Stimulated activated CD4-positive, alpha-beta T cell treated with anti-CD3 and anti-CD28 coated beads, Interleukin-4, amount 100 ng/mL, for 1 hour (primary cell): Measurements from ENCODE around the gene NMT1.

Experiments
- DNase-seq: peaks from one replicate; pipeline ENCODE4 v3.0.0-alpha.2; 2020

NMT1 gene

DNA sequence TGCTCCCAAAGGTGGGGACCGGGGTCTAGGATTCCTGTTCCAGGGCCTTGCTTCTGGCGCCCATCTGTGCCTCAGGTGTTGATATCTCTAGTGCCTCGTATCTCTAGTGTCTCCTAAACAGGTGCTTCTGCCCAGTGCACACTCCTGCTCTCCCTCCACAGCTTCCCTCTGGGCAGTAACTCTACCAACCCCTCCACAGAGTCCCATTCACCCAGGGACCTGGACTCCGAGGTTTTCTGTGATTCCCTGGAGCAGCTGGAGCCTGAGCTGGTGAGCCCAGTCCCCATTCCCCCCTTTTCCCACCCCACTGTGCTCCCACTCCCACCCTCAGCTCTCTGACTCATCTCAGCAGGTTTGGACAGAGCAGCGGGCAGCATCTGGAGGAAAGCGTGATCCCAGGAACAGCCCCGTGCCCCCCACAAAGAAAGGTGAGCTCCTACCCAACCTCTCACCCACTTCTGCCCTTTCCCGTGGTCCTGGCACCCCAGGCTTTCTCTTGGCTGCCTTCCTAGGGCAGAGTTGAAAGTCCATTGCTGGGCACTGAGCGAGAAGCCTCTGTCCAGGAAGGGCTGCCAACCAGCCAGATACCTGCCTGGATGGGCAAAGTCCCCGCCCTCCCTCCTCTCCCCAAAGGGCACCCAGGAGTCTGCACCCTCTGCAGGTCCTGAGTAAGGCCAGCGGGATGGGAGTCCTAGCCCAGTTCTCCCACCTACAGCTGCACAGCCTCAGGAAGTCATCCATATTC, 76.6 kb downstream of the NMT1 start:
- no peak for DNase-seq

DNA sequence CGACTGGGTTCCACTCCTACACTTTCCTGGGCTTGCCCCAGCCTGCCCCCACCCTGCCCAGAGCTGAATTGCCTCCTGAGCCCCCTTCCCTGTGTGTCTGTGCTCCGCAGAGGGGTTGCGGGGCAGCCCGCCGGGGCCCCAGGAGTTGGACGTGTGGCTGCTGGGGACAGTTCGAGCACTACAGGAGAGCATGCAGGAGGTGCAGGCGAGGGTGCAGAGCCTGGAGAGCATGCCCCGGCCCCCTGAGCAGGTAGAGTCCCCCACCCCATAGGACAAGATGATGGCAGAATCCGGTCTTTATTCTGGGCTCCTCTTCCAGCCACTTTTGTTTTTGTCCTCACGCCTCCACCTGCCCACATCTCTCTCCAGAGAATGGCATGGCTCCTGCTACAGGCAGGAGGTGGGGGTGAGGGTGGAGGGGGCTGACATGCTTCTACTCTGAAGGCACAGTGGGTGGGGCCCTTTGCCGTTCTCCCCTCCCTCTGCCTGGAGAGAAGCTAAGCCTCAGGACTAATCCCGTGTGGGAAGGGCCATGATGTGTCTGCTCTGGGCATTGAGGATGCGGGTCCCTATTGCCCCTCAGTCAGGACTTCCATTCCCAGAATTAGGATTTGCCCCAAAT, 77.9 kb downstream of the NMT1 start:
- DNase-seq: no peak

DNA sequence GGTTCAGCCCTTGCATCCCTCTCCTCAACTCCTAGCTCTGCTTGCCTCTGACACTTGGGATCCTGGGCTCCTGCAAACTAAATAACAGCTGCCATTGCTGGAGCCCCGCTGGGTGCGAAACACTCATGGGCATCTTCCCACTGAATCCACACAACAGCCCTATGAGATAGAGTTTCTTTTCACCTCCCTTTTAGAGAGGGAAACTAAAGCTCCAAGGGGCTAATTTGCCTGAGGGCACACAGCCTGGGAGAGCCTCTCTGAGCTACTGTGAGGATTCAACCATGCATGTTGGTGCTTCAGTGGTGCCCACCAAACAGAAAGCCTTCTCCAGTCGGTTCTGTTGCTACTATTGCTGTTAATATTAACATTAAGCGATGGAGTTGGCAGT, 78.4 kb downstream of the NMT1 start:
- no peak for DNase-seq

DNA sequence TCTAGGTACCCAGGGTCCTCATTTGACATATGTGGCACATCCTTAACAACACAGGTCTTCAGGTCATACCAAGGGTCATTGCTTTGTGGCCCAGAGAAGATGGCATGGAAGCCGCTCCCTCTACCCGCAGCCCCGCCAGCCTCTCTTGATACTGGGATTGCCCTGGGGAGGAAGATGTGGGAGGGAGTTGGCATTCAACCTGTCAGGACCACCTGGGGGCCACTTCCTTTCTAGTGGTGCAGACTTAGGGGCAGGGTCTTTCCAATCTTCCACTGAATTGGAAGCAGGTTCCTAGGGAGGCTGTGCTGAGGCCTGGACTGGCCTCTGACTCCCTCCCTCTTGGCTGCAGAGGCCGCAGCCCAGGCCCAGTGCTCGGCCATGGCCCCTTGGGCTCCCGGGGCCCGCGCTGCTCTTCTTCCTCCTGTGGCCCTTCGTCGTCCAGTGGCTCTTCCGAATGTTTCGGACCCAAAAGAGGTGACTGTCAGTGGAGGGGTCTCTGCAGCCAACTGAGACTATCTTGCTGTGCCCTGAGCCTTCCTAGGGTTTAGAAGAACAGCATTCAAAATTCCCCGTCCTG, 82.1 kb downstream of the NMT1 start:
- DNase-seq: no peak

DNA sequence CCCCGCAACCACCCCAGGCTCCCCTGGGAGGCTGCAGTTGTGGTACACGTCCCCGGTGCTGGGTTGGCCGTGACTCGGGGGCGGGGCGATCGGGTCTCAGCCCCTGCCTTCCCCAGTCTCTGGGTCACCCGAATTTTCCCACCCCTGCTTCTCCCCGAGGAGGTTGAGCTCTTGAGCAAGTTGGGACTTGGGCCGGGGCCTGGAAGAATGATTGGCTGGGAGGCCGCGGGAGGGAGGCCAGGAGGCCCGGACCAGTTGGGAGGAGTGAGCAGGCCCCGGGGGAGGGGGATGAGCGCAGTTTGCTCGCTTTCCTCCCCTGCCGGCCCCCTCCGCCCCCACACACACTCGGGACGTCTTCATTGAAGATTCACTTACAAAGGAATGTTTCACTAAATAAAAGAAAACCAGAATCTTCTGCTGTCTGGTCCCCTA, 82.7 kb downstream of the NMT1 start:
- DNase-seq: peak; percentile 41

DNA sequence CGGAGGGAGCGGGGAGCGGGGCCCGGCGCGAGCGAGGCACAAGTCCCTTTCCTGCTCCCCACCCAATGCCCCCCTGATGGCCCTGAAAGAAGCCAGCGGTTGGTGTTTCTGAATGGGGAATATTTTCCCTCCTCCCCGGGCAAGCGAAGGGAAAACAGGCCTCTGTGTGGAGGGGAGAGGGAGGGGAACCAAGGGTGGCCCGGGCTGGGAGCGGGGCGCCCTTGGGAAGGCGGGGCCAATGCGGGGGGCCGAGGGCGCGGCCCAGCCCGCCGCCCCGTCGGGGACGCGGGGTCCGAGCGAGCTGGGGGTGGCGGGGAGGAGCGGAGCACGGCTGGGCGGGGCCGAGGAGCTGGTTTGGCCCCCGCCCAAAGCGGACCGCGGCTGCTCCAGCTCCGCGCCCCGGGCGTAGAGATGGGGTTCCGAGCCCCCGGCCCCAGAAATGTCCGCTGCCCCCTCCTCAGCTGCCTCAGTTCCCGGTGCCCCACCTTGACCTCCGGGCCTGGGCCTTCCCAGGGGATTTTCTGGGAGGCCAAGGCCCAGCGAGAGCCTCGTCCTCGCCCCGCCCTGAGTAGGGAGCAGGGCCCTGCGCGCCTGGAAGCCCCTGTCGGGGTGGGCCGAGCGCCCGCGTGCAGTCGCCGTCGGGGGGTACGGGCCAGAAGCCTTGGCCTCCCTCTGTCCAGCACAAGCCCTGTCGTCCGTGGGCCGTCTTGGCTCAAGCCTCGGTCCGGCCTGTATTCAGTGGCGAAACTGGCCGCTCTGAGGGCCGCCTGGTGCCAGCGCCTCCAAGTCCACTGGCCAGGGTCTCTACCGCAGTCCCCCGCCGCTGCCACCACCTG, 83.3 kb downstream of the NMT1 start:
- peak; percentile 36 for DNase-seq

DNA sequence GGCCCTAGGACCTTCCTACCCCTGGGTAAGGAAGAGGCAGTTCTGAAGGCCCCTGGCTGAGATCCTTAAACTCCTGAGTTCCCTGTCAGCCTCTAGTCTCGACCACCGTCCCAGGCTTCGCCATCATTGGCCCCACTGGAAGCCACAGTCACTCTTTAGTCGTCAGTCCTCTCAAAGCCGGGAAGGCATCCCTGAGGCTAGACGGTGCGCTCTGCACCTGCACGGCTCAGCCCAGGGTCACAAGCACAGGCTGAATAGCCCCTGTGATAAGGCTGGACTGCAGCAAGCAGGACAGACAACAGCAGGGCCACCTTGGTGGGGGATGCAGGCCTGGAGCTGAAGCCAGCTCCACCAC, 83.9 kb downstream of the NMT1 start:
- no peak for DNase-seq

DNA sequence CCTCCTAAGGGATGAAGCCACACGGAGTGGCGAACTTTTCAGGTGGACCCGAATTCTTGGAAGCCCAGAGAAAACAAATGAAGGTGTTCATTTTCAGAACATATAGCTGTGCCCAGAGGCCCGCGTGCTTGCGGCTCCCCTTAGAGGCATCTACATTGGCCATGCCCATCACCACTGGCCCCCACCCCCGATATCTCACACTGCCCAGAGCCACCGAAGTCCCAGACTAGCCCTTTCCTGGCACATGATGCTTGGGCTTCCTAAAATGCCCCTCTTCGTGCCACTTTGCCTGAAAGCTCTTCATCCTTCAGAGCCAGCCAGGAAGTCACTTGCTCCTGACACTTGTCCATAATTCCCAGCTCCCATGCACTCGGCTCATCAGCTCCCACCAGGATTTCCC, 85.0 kb downstream of the NMT1 start:
- no peak for DNase-seq

DNA sequence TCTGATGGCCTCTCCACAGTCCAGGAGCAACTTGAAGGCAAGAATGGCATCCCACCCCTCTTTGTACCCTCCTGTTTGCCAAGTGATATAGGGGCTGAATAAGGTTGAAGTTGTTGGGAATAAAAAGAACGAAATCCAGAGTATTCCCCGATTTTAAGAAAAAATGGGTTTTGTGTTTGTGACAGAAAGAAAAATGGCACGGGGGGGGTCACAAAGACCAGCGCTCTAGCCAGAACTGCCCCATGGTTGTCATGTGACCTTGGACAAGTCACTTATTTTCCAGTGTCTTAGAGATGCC, 85.4 kb downstream of the NMT1 start:
- no peak for DNase-seq

DNA sequence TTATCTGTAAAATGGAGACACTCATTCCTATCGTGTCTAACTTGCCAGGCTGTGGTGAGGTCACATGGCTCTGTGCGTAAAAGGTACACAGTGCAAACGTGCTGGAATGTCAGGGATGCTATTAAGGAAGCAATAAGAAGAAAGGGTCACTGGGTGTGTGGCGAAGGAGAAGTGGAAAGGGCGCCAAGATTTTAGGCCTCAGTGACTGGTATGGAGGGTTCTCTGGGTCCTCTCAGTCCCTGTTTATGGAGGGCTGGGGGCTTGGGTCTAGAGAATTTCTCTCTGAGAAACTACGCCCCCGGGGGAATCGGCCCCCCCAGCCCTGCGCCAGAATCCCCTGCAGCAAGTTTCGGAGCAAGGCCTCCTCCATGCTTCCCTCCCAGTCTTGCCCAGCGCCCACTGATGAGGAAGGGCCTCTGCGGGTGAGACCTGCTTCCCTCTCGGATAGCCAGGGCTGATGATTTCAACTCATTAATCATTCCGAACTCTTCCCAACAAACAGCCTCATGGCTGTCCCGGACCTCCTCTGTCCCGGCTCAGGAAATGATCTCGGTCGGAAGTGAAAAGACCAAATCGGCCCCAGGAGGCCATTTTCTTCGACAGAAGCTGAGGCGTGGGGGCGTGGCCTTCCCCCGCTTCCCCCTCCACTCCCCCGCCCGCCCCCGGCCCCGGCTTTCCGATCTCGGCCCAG, 85.9 kb downstream of the NMT1 start:
- DNase-seq: no peak

DNA sequence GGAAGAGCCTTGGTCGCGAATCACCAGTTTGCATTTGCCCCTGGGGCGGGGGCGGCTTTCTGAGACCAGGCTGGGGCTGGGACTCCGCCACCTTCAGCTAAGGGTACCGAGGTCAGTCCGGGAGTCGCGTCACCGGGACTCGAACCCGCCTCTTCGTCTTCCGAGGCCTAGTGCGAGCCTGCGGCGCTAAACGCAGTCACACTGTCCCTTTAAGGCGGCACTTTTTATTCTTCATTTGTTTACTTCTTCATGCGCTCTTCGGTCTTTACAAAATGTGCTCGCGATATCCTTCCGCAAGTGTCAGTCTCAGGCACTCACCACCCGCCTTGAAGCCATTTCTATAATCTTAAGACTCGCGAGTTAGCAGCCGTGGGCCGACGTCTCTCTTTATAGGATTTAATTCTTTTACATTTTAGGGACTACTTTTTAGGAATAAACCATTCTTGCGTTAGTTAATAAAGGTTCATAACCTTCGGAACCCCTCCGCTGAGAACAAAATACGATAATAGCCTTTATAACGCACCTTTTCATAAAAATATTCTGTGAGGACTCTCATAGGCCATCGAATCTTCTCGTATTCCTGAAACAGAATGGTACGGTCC, 86.6 kb downstream of the NMT1 start:
- DNase-seq: peak; percentile 79

DNA sequence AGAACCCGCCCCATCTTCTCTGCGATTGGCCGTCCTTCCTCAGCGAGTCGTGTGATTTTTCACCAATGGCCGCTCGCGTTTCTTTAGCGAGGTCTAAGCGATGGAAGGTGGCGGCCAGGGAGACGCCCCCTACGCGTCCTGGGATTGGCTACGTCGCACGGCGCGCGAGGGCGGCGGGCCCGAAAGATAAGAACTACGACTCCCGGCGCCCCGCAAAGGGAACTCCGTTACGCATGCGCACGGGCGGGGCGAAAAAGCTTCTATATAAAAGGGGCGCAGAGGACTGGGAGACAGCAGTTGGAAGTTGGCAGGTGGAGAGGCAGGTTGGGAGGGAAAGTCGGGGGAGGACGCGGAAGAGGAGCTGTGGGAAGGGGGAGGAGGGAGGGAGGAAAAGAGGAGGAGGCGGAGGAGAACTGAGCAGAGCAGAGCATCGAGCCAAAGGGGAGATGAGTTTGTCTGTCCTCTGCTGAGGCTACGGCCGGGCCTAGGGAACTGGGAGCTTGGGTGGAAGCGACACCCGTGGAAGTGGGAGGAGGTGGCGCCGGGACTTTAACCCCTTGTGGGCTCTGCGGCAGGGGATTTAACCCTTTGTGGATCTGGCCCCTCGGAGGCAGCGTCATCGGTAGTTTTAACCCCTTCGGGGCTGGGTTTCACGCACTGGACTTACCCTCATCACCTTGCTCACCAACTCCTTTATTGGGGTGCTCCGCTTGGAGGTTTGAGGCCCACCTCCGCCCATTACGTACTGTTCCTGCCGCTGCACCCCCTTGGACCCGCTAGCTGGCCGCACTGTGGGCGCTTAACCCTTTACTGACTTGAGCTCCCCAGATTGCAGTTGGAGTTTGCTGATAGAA, 87.3 kb downstream of the NMT1 start, which contains the start of gene HEXIM1:
TSS of gene HEXIM1 (plus strand) at position 293 of the 854 bp plus-strand sequence. CDS start 716 bp downstream, outside the sequence.
- DNase-seq: peak; percentile 98

DNA sequence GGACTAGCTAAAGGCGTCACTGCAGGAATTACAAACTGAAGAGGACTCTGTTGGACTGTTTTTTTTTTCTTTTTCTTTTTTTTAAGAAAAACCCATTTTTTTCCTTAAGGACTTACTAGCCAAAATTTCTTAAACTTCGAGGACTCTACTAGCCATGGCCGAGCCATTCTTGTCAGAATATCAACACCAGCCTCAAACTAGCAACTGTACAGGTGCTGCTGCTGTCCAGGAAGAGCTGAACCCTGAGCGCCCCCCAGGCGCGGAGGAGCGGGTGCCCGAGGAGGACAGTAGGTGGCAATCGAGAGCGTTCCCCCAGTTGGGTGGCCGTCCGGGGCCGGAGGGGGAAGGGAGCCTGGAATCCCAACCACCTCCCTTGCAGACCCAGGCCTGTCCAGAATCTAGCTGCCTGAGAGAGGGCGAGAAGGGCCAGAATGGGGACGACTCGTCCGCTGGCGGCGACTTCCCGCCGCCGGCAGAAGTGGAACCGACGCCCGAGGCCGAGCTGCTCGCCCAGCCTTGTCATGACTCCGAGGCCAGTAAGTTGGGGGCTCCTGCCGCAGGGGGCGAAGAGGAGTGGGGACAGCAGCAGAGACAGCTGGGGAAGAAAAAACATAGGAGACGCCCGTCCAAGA, 88.0 kb downstream of the NMT1 start:
- peak; percentile 75 for DNase-seq

DNA sequence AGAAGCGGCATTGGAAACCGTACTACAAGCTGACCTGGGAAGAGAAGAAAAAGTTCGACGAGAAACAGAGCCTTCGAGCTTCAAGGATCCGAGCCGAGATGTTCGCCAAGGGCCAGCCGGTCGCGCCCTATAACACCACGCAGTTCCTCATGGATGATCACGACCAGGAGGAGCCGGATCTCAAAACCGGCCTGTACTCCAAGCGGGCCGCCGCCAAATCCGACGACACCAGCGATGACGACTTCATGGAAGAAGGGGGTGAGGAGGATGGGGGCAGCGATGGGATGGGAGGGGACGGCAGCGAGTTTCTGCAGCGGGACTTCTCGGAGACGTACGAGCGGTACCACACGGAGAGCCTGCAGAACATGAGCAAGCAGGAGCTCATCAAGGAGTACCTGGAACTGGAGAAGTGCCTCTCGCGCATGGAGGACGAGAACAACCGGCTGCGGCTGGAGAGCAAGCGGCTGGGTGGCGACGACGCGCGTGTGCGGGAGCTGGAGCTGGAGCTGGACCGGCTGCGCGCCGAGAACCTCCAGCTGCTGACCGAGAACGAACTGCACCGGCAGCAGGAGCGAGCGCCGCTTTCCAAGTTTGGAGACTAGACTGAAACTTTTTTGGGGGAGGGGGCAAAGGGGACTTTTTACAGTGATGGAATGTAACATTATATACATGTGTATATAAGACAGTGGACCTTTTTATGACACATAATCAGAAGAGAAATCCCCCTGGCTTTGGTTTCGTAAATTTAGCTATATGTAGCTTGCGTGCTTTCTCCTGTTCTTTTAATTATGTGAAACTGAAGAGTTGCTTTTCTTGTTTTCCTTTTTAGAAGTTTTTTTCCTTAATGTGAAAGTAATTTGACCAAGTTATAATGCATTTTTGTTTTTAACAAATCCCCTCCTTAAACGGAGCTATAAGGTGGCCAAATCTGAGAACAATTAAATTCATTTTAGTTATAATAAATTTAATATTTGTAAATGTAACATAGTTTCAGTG, 88.8 kb downstream of the NMT1 start:
- peak; percentile 54 for DNase-seq

DNA sequence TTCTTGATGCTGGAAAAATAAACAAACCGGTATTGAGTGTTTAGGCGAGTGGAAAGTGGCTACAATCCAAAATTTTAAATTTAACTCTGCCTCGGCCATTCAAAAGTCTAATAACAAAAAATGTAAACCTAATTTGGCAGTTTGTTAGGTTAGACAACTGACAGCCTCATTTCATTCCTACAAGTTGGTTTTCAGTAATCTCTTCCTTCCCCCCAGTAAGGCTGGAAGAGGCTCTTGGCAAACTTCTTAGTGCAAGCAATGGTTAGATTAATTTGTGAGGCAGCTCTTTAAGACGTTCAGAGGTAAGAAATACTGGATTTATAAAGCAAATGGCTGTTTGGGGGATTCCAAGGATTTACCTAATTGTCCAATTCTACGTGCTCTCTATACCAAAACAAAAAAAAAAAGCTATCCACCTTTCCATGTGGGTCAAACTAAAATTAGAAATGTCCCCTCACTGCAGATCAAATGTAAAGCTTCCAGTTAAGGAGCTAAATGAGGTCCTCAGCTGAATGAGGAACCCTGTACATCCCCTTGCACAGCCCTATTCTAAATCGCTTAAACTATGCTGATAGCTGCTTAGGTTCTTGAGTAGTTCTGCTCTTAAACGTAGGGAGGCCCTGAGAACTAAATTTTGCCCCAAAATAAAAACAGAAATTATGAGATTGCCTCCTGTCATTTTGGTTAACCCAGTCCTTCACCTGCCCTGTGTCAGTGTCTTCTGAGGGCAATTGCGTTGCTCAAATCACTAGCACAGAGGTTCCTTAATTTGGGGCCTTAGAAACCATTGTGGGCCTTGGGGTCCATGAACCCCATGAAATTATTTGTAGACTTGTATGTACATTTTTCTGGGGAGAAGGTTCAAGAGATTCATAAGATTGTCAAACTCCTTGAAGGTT, 90.0 kb downstream of the NMT1 start:
- DNase-seq: no peak

DNA sequence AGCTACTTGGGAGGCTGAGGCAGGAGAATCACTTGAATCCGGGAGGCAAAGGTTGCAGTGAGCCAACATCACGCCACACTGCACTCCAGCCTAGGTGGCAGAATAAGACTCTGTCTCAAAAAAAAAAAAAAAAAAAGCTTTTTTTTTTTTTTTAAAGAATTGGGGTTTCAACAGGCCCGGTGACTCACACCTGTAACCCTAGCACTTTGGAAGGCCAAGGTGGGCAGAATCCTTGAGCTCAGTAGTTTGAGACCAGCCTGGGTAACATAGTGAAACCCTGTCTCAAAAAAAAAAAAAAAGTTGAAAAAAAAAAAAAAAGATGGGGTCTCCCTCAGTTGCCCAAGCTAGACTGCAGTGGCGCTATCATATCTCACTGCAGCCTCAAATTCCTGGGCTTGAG, 93.9 kb downstream of the NMT1 start:
- no peak for DNase-seq

DNA sequence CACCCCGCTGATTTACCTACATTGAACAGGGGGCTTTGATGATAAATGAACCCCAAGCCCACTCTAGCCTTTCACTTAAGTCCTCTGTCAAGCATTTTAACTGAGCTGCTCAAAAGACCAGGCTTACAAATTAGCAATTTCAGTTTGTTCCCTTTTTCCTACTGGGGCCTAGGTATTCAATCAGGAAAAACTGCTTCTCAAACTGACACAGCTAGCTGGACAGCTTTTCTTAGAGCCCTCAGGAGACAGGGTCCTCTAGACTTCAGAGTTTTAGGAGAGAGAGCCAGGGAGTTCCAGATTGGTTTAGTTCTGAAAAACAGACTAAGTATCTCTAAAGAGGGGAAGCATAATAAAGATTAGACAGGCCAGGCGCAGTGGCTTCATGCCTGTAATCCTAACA, 94.4 kb downstream of the NMT1 start:
- DNase-seq: no peak

DNA sequence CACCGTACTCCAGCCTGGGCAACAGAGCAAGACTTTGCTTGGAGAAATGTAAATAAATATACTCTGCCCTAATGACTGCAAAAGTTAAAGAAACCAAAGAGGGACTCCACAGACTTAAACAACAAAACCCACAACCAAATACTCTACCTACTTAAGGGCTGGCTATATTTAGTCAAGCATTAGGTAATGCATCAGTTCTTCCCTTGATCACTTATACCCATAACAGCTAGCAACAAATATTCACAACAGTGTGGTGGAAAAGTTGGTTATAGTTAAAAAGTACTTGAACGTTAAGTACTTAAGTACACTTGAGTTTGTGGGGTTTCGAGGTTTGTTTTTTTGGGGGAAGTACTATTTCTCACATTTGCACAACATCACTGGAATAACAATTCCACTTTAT, 95.1 kb downstream of the NMT1 start:
- DNase-seq: no peak
